OCI-LY1 (cell line): Measurements from ENCODE around the gene CATSPER1.

Source experiments
- CTCF ChIP-seq: fragments of 200-600 bp; sonication (generic), shearing (Covaris generic); IDR thresholded peaks from 2 replicates; pipeline ENCODE4 v1.5.1; 2017; ENCODE audit warnings: mild to moderate bottlenecking, antibody characterized with exemption, low read length, moderate library complexity, mixed read lengths
- EZH2 ChIP-seq: fragments of 200-600 bp; sonication (generic), shearing (Covaris generic); IDR thresholded peaks from 2 replicates; pipeline ENCODE4 v1.8.0; 2017; ENCODE audit warnings: borderline replicate concordance, mixed run types, mild to moderate bottlenecking, antibody characterized with exemption, low read length, moderate library complexity, mixed read lengths

GRCh38 chr11:66044757-66045156 is 18.5 kb upstream of the CATSPER1 start:
- TF ChIP-seq CTCF (no peak), EZH2 (no peak)
